GM18498 (cell line): Measurements from ENCODE around the gene VRK3.
A peak's percentile ranks its signal among the peaks of the same experiment; 100 is the strongest.

ENCODE experiments used
- ATAC-seq: cut with Tn5 transposase; IDR thresholded peaks from one replicate; pipeline ENCODE4 v1.9.1; 2021; ENCODE audit warnings: mild to moderate bottlenecking, moderate library complexity; ENCODE audit not compliant: unreplicated experiment

The VRK3 gene

DNA sequence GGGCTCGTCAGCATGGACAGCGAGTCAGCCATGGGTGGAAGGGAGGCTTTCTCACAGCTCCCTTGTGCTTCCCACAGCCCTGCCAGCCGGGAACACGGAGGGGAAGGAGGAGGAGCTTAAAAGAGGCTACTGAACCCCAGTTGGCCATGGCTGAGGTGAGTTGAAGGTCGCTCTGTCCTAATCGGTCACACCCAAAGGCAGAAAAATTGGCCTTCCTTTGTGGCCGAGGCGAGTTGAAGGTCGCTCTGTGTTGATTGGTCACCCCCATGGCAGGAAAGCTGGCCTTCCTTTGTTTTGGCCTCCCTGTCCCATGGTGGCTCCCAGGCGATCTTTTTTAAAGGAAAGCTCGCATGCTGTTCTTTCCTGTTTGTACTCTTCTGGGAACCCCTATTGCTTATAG lies 5.8 kb upstream of the VRK3 start:
- no peak for ATAC-seq

DNA sequence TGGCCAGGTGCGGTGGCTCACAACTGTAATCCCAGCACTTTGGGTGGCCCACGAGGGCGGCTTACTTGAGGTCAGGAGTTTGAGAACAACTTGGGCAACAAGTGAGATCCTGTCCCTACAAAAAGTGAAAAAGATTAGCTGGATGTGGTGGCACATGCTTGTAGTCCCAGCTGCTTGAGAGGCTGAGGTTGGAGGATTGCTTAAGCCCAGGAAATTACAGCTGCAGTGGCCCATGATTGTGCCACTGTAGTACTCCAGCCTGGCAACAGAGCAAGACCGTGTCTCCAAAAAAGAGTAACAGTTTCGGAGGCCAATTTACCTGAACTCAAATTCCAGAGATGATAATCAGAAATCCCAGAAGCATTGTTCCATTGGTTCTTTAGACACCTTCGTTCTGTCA lies 5.1 kb upstream of the VRK3 start:
- no peak for ATAC-seq

DNA sequence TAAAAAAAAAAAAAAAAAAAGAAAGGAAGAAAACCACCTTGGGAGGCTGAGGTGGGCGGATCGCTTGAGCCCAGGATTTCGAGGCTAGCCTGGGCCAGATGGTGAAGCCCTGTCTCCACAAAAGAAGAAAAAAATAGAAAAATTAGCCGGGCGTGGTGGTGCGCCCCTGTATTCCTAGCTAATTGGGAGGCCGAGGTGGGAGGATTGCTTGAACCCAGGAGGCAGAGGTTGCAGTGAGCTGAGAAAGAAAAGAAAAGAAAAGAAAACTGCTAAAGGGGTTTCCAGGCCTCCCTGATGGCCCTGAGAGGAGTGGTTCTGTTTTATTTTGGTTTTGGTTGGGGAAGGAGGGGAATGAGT lies 1.4 kb upstream of the VRK3 start:
- ATAC-seq = no peak

DNA sequence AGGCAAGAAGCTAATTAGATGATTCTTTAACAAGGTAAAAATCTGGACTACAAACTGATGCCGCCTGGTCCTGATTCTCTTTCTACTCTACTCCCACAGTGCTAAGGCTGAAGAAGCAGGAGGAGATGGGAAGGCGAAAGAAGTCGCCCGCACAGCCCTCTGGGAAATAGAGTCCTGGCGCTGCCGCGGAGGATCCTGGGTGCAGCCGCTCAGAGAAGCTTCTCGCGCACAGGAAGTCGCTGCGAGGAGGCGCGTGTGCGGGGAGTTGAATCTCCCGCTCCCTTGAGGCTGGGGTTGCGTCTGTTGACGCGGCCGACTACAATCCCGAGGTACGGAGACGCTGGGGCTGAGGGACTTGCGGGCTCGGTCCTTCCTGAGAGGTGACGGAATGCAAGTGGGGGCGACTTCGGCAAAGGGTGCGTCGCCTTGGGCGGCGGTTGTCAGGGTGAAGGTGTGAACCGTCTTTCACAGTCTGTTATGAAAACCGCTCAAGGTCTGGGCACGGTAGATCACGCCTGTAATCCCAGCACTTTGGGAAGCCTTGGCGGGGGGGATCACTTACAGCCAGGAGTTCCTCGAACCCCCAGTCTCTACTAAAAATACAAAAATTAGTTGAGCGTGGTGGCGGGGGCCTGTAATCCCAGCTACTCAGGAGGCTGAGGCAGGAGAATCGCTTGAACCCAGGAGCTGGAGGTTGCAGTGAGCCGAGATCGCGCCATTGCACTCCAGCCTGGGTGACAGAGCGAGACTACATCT lies 800 bp upstream of the VRK3 start, which contains the start of gene ZNF473:
Gene ZNF473 (plus strand): TSS at position 212 of the 756 bp plus-strand sequence. CDS start 5,078 bp downstream, outside the sequence.
- ATAC-seq = peak; percentile 70

DNA sequence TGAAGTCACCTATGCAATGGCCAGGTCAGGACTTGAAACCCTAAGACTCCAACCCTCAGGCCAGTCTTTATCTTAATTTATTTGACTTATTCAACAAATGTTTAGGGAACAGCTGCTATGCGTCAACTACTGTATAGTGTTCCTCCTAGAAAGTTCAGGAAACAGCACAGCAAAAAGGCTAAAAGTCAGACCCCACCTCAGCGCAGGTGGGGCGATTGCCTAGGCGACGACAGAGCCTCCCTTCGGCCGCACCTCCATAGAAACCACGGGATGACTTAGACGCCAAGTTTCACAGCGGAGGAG lies 502 bp downstream of the VRK3 start:
- ATAC-seq = no peak

DNA sequence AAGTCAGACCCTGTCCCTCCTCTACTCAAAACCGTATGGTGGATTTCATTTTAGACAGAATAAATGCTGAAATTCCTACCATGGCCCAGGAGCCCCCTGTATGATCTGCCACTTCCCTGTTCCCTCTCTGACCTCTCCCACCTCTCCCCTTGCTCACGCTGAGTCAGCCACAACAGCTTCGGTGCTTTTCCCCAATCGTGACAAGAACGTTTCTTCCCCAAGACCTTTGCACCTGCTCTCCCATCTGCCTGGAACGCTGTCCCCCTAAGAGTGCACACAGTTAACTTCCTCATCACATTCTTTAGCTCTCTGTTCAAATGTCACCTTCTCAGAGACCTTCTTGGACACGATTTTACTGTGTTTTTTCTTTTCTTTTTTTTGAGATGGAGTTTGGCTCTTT lies 2.3 kb downstream of the VRK3 start:
- ATAC-seq = no peak

DNA sequence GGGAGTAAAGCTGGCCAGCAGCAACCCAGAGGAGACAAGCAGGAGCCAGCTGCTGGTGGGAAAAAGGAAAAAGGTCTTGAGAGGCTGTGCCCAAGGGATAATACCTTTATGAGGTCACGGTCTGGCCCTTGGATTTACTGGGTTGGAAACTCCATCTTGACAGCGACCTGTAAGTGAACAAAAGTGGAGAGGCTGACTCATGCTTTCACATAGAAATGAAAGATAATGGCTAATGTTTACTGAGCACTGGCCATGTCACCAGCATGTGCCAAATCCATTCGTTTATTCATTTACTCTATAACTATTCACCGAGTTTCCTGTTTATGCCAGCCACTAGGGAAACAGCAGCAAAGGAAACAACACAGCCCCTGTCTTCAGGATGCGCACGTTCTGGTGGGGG lies 4.7 kb downstream of the VRK3 start:
- ATAC-seq = no peak

DNA sequence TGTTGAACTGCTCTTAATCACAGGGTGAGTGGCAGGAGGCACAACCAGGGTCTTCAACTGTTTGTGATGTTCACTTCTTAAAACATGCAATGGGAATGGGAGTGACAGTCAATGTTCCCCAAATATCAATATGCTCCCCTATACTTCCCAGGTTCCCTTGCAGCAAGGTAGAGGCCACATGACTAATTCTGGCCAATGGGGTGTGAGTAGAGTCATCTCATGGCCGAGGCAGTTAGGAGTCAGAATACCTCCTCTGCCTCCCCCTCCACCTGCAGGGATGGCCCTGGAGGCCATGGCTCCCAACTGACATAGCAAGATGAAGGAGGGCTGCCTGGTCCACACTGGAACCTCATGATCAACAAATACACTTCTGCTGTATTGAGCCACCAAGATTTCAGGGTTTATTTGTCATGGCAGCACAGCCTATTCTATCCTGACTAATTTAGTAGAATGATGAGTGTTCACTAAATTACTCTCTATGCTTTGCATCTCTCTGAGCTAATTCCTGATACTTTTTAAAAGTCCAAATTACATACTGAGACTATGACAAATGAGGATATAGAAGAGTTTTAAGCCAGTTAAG lies 8.9 kb downstream of the VRK3 start:
- no peak for ATAC-seq

DNA sequence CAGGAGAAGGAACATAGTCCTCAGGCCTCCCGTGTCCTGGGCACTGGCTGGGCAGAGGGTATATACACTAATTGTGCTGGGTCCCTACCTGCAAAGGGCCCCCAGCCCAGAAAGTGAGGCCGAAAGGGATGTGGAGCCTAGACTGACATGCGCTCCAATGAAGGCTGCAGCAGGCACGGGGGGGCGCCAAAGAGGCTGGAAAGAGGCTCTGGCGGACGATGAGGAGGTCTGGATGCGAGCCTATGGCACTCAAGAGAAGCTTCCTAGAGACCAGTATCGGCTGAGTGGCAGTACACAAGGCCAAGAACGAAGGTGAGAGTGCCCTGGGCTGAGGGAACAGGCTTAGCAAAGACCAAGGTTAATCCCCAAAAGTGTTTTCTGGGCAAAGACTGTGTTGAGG lies 16.6 kb downstream of the VRK3 start:
- no peak for ATAC-seq

DNA sequence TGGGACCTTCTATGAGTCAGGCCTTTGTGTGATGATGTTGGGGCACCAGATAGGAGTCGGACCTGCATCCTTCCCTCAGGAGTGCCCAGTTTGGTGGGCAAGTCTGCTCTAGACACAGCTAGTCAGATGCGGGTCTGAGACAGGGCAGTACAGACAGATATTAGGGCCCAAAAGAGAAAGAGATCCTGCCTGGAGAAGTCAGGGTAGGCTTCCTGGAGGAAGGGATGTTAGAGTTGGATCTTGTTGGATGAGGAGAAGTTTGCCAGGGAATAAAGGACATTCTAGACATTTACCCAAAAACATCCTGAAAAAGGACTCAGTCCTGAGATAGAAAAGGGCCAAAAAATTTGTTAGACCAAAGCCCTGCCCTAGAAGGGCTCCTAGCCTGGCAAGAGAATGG lies 17.2 kb downstream of the VRK3 start:
- ATAC-seq = no peak

DNA sequence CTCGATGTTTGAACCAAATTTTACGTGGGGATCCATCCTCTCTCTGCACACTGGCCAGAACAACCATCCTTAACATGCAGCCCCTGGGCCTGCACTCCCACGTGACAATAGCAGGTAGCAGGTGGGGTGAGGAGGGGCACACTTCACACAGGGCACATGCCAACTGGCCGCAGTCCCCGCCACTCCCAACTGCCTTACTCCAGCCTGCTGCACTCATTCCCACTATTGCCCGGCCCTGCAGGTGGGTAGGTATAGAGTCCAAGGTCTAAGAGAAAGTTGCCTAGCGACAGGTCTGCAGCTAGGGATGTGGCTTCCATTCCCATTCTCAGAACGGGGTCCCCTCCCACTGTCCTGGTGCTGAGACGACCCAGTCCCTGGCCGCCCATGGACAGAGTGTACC lies 18.0 kb downstream of the VRK3 start:
- no peak for ATAC-seq

DNA sequence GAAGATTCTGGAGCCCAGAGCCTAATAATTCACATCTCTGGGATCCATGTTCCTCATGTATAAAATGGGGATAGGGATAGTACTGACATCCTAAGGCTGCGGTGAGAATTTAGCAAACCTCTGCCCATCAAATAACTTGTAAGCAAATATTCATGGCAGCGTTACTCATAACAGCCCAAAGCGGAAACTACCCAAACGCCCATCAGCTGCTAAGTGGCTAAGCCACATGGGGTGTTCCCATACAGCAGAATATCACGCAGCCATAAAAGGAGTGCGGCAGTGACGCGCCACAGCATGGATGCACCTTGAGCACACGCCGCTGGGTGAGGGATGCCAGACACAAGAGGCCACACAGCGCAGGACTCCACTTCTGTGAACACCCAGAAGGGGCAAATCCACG lies 19.7 kb downstream of the VRK3 start:
- ATAC-seq = no peak

DNA sequence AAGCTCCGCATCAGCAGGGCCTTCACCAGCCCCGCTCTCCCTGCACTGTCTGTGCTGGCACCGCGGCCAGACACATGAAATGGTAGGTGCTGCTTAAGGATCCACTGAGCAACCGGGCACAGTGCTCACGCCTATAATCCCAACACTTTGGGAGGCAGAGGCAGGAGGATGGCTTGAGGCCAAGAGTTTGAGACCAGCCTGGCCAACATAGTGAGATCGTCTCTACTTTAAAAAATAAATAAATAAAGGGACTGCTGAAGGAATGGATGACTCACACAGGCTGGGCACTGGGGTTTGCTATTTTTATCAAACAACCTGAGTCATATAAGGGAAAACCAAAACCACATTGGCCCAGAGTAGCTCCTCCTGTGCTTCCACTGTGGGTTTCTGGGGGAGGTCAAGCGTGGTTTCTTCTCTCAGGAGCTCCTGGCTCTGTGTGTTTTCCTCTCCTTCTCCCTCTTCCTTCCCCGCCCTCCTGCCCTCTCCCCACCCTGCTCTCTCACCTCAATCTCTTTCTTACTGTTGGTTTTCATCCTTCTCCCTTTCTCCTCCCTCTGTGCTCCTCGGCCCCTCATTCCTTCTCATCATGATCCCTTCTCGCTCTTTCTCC lies 21.3 kb downstream of the VRK3 start:
- no peak for ATAC-seq

DNA sequence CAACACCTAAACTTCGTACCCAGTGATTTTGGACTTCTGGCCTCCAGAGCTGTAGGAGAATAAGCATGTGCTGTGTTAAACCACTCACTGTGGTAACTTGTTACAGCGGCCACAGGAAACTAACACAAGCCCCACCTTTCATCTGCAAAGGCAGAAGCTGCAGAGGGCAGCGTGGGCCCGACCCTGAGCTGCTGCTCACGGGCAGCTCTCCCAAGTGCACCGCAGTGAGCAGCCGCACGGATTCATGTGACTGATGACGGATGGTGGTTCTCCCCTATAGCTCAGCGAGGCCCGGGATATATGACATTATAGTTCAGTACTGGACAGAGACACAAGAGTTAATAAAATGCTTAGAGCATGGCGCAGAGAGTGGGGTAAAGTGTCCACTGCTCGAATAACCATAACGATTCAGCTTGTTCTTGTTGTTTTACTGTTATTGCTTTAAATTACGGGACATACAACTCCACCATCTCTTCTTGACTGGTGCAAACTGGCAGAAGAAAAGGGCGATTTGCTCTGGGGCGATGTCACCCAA lies 21.9 kb downstream of the VRK3 start:
- ATAC-seq = no peak

DNA sequence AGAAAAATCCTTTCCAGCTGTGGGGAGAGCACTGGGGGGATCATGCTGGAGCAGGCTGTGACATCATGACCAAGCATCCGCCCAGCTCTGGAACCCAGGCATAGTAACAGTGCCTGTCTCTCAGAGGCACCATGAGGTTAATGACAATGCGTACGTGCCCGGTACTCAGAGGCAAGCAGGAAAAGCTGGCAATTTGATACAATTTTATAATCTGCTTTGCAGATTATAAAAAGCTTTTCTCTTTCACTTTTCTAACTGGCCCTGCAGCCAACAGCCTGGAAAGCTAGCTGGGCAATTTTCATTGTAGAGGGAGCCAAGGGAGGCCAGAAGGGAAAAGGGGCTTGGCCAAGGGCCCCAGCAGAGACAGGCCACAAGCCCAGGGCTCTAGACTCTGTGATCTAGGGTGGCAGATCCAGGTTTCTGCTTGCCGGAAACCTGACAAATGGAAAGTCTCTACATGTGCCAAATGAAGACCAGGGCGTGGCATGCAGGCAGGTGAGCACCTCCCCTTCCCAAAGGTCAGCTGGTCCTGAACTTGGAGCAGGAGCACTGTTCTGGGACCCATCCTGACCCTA lies 22.7 kb downstream of the VRK3 start:
- ATAC-seq = no peak

DNA sequence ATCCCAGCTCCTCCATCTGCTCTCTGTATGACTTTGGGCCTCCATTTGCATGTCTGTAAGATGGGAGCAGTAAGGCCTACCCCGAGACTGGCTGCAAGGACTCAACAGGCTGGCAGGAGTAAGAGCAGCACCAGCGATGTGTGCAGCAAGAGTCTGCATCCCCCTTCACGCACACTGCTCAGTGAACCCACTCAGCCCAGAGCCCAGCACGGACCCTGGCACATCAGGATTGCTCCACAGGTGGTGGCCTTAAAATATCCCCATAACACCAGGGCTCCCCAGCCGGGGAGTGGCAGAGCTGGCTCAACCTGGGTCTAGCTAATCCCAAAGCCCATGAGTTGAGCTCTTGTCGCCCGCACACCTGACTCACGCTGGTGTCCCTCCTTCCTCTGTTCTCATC lies 23.4 kb downstream of the VRK3 start:
- ATAC-seq = no peak

DNA sequence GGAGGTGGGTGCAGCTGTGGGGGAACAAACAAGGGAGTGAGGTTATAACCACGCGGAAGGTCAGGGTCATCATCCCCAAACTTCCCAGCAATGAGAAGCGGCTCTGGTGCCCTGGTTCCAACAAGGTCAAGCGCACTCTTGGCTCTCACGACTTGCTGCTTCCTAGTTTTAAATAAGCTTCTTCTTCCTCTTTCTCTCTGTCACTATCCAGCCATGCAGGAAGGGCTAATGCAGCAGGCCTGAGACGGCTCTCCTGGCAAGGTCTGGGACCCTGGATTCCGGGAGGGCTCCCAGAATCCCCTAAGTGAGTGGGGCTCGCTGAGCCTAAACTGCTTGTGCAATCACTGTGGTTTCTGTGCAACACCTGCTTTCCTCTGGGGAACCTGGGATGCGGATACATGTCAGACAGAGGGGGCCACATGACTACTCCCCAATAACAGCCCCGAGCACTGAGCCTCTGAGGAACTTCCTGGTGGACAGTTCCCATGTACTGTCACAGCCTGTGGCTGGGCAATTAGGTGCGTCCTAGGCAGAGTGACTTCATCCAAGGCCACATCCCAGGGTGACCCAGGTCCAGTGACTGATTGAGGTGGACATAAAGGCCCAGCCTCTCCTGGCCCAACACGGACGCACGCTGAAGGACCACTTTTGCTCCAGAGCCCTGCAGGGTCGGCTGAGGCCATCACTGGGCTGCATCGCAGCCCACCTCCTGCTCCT lies 24.2 kb downstream of the VRK3 start:
- no peak for ATAC-seq

DNA sequence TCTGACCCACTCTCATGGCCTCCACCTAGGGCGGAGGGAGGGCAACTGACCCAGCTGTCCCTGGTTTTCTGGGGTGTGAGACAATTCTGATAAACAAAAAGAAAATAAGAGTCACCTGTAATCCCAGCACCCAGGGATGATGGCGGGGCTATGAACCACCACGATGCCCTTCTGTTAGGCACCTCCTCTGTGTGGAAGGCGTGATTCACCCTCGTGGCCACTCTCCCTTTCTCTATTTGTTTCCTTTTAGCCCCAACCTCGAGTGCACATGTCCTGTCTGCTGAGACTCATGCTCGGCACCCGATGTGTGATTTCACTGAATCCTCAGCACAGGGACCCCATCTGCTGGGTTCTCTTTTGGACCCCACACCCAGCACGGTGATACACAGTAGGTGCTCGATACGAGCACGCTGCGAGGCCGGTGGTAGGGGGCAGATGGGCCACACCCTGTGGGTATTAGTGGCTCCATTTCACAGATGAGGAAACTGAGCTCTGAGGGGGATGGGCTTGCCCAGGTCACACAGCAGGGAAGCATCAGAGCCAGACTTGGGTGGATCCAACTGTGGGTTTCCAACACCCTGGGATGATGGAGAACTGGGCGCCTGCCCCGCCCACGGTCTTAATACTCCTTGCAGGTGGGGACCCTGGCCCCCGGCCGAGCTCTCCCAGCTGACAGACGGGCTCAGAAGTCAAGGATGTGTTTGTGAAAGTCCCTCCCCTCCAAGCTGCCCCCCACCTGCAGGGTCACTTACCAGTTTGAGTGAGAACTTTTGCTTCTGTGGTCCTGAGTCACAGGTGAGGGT lies 24.9 kb downstream of the VRK3 start:
- no peak for ATAC-seq

DNA sequence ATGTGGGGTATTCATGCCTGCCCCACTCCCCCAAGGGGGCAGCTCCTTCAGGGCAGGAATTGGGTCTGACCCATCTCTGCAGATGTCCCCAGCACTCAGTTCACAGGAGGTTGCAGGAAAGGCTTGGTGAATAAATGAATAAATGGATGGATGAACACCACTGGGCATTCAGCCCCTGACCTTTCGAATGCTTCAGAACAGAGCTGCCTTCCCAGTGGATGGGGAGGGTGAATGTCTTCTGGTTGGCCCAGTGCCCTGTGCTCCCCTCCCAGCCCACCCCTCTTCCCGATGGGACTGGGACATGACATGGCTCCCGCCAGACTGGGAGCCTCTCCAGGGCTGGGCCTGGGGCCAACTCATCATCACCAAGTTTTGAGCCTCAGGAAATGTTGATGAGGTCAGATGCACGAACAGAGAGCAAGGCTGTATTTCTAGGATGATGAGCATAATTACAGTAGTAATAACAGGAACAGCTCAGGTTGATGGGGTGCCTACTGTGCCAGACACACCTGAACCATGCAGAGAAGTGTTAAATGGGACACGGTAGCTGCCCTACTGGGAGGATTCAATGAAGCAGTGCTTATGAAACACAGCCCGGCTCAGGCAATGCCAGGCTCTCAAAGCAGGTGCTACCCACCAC lies 25.7 kb downstream of the VRK3 start:
- no peak for ATAC-seq

DNA sequence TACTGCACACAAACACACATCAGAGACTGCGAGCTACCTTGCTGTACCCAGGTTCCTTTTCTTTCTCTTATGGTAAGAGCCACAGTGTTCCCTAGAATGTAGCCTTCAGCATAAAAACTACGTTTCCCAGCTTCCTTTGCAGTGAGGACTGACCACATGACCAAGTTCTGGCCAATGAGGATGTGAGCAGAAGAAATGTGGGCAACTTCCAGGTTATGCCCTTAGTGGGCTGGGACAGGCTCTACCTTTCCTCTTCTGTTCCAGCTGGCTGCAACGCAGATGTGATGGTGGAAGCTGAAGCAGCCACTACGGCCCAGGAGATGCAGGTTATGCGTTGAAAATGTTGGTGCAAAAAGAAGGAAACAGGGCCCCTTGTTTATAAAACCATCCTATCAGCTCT lies 27.5 kb downstream of the VRK3 start:
- no peak for ATAC-seq
